Neural cell (in vitro differentiated cells): ENCODE results near the gene FGGY. TPM values are rescaled to one million over a fixed set of nuclear protein-coding genes. Genes with fewer than 3 reads are reported as not detected.

ENCODE experiments used
- H2AFZ ChIP-seq: fragments of 200-600, 300-800 bp; sonication (generic), shearing (Covaris generic); 2 replicates; pipeline ENCODE4 v1.6.0; 2014; ENCODE audit warnings: low read depth, mild to moderate bottlenecking, antibody characterized with exemption, low read length, moderate library complexity
- H3F3A ChIP-seq: fragments of 200-600 bp; shearing (Covaris generic); 2 replicates; pipeline ENCODE4 v1.6.1; 2016; ENCODE audit warnings: mild to moderate bottlenecking, moderate library complexity, mixed read lengths, antibody characterized with exemption, low read length; ENCODE audit not compliant: insufficient read depth, poor library complexity, severe bottlenecking
- H3K27ac ChIP-seq: fragments of 200-600, 300-800 bp; sonication (generic), shearing (Covaris generic); 2 replicates; pipeline ENCODE4 v1.5.1; 2014; ENCODE audit warnings: mild to moderate bottlenecking, low read length, moderate library complexity
- H3K27me3 ChIP-seq: fragments of 300-800, 200-600 bp; sonication (generic), shearing (Covaris generic); 2 replicates; pipeline ENCODE4 v1.6.0; 2014; ENCODE audit warnings: mild to moderate bottlenecking, low read depth, low read length, moderate library complexity; ENCODE audit not compliant: insufficient read depth
- H3K36me3 ChIP-seq: fragments of 300-800, 200-600 bp; sonication (generic), shearing (Covaris generic); 2 replicates; pipeline ENCODE4 v1.5.1; 2014; ENCODE audit warnings: mild to moderate bottlenecking, antibody characterized with exemption, low read length, moderate library complexity; ENCODE audit not compliant: insufficient read depth
- H3K4me2 ChIP-seq: fragments of 300-800, 200-600 bp; sonication (generic), shearing (Covaris generic); 2 replicates; pipeline ENCODE4 v1.6.0; 2014; ENCODE audit warnings: mild to moderate bottlenecking, low read length
- H3K4me3 ChIP-seq: fragments of 300-800, 200-600 bp; sonication (generic), shearing (Covaris generic); 2 replicates; pipeline ENCODE4 v1.5.1; 2014; ENCODE audit warnings: mild to moderate bottlenecking, low read length, moderate library complexity
- H3K79me2 ChIP-seq: fragments of 200-600 bp; shearing (Covaris generic); replicated peaks from 2 replicates; pipeline ENCODE4 v1.6.0; 2014; ENCODE audit warnings: mild to moderate bottlenecking, low read length, moderate library complexity; ENCODE audit not compliant: insufficient read depth
- H3K9ac ChIP-seq: fragments of 300-800, 200-600 bp; sonication (generic), shearing (Covaris generic); 2 replicates; pipeline ENCODE4 v1.6.1; 2016; ENCODE audit warnings: mild to moderate bottlenecking, low read length, mixed read lengths
- H3K9me2 ChIP-seq: fragments of 200-600 bp; shearing (Covaris generic); 2 replicates; pipeline ENCODE4 v1.6.1; 2016; ENCODE audit warnings: mild to moderate bottlenecking, low read length, mixed read lengths; ENCODE audit not compliant: insufficient read depth
- H3K9me3 ChIP-seq: fragments of 200-600, 300-800 bp; sonication (generic), shearing (Covaris generic); 2 replicates; pipeline ENCODE4 v1.6.1; 2016; ENCODE audit warnings: mild to moderate bottlenecking, mixed run types, low read length, moderate library complexity, mixed read lengths
- H4K20me1 ChIP-seq: fragments of 200-600 bp; shearing (Covaris generic); 2 replicates; pipeline ENCODE4 v1.6.1; 2016; ENCODE audit warnings: mild to moderate bottlenecking, mixed run types; ENCODE audit not compliant: insufficient read depth
- CTCF ChIP-seq: fragments of 450-650 bp; IDR thresholded peaks from 2 replicates; pipeline ENCODE4 v1.5.1; 2014; ENCODE audit warnings: antibody characterized with exemption, mild to moderate bottlenecking, moderate library complexity; ENCODE audit not compliant: poor library complexity, severe bottlenecking
- EP300 ChIP-seq: fragments of 450-650 bp; conservative IDR thresholded peaks from 2 replicates; pipeline ENCODE4 v1.6.1; 2014; ENCODE audit warnings: antibody characterized with exemption, mild to moderate bottlenecking, moderate library complexity; ENCODE audit not compliant: poor library complexity, severe bottlenecking
- EZH2 ChIP-seq: fragments of 200-600, 300-800 bp; shearing (Covaris generic), sonication (generic); IDR thresholded peaks from 2 replicates; pipeline ENCODE4 v1.6.1; 2014; ENCODE audit warnings: antibody characterized with exemption, low read length, borderline replicate concordance, mild to moderate bottlenecking; ENCODE audit not compliant: insufficient read depth, poor library complexity, severe bottlenecking
- MXI1 ChIP-seq: fragments of 450-650 bp; conservative IDR thresholded peaks from 2 replicates; pipeline ENCODE4 v1.6.1; 2014; ENCODE audit warnings: antibody characterized with exemption, mild to moderate bottlenecking; ENCODE audit not compliant: poor library complexity, severe bottlenecking
- POLR2AphosphoS5 ChIP-seq: IDR thresholded peaks from 2 replicates; pipeline ENCODE4 v1.6.1; 2012
- RAD21 ChIP-seq: fragments of 450-650 bp; conservative IDR thresholded peaks from 2 replicates; pipeline ENCODE4 v1.6.1; 2014; ENCODE audit warnings: antibody characterized with exemption, mild to moderate bottlenecking, moderate library complexity
- REST ChIP-seq: IDR thresholded peaks from 2 replicates; pipeline ENCODE4 v1.6.1; 2012; ENCODE audit warnings: borderline replicate concordance
- SMC3 ChIP-seq: fragments of 450-650 bp; conservative IDR thresholded peaks from 2 replicates; pipeline ENCODE4 v1.6.1; 2014; ENCODE audit warnings: antibody characterized with exemption, mild to moderate bottlenecking, moderate library complexity; ENCODE audit not compliant: poor library complexity
- TAF1 ChIP-seq: IDR thresholded peaks from 2 replicates; pipeline ENCODE4 v1.6.1; 2012; ENCODE audit warnings: low read depth
- polyA plus RNA-seq: library from polyadenylated mRNA; depleted of rRNA; stranded (reverse); fragments of >200 nt; gene quantifications from 2 replicates; pipeline ENCODE4 v1.2.3, GENCODE V29; 2014

The FGGY gene
- polyA plus RNA-seq, 1 donor from 2014 or later: 7.4 TPM

GRCh38 chr1:59556398-59556797 is 259.5 kb downstream of the FGGY start:
- no peaks in the 10 kb centered on the region for H3K36me3 ChIP-seq
- no peak overlapping the region for H3K4me3 ChIP-seq
- H3K27me3 ChIP-seq: no peaks in the 10 kb centered on the region
- H3K27ac ChIP-seq: no peak overlapping the region
- TF ChIP-seq TAF1: no peak
- no peak overlapping the region for H2AFZ ChIP-seq
- H3K9me3 ChIP-seq: no peaks in the 10 kb centered on the region
- H4K20me1 ChIP-seq: no peaks in the 10 kb centered on the region
- no peaks in the 10 kb centered on the region for H3K9me2 ChIP-seq
- no peaks in the 10 kb centered on the region for H3K79me2 ChIP-seq
- no peaks in the 10 kb centered on the region for H3F3A ChIP-seq
- no peak overlapping the region for H3K9ac ChIP-seq
- no peak overlapping the region for H3K4me2 ChIP-seq

- H3K9me3 ChIP-seq: no peaks in the 10 kb centered on the region
- H3K27ac ChIP-seq: no peak overlapping the region
- no peaks in the 10 kb centered on the region for H3F3A ChIP-seq
- no peaks in the 10 kb centered on the region for H4K20me1 ChIP-seq
- no peak overlapping the region for H3K4me2 ChIP-seq
- H3K4me3 ChIP-seq: no peak overlapping the region
- no peaks in the 10 kb centered on the region for H3K79me2 ChIP-seq
- no peak for TF ChIP-seq REST
- TF ChIP-seq POLR2AphosphoS5: no peak
- TF ChIP-seq EZH2: no peak
- no peak for TF ChIP-seq EP300
- no peak for TF ChIP-seq SMC3
- TF ChIP-seq CTCF: no peak
- no peak for TF ChIP-seq MXI1
- no peak for TF ChIP-seq RAD21
- TF ChIP-seq TAF1: no peak
- no peaks in the 10 kb centered on the region for H3K36me3 ChIP-seq
- no peaks in the 10 kb centered on the region for H3K9me2 ChIP-seq
- H3K9ac ChIP-seq: no peak overlapping the region
- no peaks in the 10 kb centered on the region for H3K27me3 ChIP-seq
- H2AFZ ChIP-seq: no peak overlapping the region
These were observed 260.1 kb downstream of the FGGY start for GRCh38 chr1:59556802-59557548.
